ENCODE measurements around the gene RAB24. TPM values are rescaled to one million over a fixed set of nuclear protein-coding genes. Genes with fewer than 3 reads are reported as not detected.

The RAB24 gene
- total RNA-seq, 4 donors from 2014 or later, result 8.2 to 62.0 (median 19.3) TPM

- no peaks in the 10 kb centered on the region for H3K36me3 ChIP-seq
- no peak overlapping the region for H3K4me3 ChIP-seq
- H3K9me3 ChIP-seq, result no peaks in the 10 kb centered on the region
- intact Hi-C loops (cut with DNase I; ENCODE audit: low total_unique reads), result no loop called here
- no peaks in the 10 kb centered on the region for H3K4me1 ChIP-seq
- TF ChIP-seq, protein P1, sequence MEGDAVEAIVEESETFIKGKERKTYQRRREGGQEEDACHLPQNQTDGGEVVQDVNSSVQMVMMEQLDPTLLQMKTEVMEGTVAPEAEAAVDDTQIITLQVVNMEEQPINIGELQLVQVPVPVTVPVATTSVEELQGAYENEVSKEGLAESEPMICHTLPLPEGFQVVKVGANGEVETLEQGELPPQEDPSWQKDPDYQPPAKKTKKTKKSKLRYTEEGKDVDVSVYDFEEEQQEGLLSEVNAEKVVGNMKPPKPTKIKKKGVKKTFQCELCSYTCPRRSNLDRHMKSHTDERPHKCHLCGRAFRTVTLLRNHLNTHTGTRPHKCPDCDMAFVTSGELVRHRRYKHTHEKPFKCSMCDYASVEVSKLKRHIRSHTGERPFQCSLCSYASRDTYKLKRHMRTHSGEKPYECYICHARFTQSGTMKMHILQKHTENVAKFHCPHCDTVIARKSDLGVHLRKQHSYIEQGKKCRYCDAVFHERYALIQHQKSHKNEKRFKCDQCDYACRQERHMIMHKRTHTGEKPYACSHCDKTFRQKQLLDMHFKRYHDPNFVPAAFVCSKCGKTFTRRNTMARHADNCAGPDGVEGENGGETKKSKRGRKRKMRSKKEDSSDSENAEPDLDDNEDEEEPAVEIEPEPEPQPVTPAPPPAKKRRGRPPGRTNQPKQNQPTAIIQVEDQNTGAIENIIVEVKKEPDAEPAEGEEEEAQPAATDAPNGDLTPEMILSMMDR (IDR thresholded peaks at IDR 0.05), result no peak
- DNase-seq, result no peak
- H3K27ac ChIP-seq, result peak overlapping the region; percentile 42 to 53
- no peaks in the 10 kb centered on the region for H3K27me3 ChIP-seq
These were observed 25.2 kb upstream of the RAB24 start for GRCh38 chr5:177328545-177329231.

DNA sequence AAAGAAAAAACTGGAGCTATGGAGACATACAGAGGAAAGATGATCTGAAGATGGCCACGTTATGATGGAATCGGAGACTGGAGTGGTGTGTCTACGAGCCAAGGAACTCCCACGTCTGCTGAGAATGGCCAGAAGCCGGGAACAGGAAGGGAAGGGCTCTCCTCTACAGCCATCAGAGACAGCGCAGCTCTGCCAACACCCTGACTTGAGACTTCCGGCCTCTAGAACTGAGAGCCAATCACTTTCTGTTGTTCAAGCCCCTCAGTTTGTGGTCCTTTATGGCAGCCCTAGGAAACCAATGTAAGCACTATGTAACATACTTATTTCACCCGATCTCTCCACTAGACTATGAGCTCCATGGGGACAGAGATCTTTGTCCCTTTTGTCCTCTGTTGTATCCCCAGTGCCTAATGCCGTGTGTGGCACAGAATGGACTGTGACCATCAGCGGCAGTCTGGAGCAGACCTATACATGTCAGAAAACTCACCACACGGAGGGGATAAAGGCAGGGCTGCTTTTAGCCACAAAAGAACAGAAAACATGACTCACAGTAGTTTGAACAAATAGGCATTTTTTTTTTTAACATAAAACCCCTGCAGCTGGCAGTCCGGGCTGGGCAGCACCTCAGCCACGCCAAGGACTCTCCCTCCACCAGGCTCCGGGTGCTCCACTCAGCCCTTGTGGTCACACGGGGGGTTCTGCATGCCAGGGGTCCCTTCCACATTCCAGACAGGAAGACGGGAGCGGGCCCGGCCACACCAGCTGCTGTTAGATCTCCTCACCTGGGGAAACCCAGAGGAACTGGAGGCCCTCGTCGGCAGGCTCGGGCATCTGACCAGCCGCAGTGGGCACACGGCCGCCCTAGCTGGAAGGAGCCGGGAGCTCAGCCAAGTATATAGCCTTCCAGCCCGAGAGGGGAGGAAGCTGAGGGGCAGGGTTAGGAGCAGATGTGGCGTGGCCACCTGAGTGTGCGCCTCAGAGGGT lies 24.3 kb upstream of the RAB24 start:
- no peak for TF ChIP-seq POLR2A (IDR thresholded peaks at IDR 0.05)
- TF ChIP-seq, protein P1 (IDR thresholded peaks at IDR 0.05), result no peak
- H3K27me3 ChIP-seq, result no peaks in the 10 kb centered on the region
- peak in 1 of 2 donors; percentile 54 for DNase-seq
- no peak overlapping the region for H3K4me3 ChIP-seq
- intact Hi-C loops (cut with DNase I; ENCODE audit: low total_unique reads), result no loop called here
- peak overlapping the region; percentile 42 to 53 for H3K27ac ChIP-seq
- no peaks in the 10 kb centered on the region for H3K9me3 ChIP-seq
- H3K4me1 ChIP-seq, result no peaks in the 10 kb centered on the region
- H3K36me3 ChIP-seq, result no peaks in the 10 kb centered on the region

DNA sequence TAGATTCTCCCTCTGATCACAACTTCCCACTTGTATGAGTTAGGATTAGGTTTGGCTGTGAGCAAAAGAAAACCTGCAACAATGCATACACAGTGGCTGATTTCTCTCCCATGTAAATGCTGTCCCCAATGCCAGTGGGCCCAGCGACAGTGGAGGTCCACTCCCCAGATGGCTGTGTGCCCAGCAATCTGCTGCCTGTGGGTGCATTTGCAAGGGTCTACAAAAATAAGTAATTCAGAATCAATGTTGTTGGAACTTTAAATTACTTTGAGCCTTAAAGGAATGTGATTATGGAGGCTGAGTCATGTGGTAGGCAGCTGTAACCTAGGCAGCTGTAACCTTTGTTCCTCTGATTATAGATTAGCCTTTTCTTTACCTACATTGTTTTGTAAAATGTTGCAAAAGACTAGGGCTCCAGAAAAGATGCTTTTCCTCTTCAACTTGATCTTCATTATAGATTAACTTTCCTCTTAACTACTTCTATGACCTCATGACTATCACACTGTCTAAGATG lies 22.4 kb upstream of the RAB24 start:
- H3K4me3 ChIP-seq, result no peak overlapping the region
- intact Hi-C loops (cut with DNase I; ENCODE audit: low total_unique reads), result no loop called here
- no peaks in the 10 kb centered on the region for H3K27me3 ChIP-seq
- no peak for DNase-seq
- no peaks in the 10 kb centered on the region for H3K36me3 ChIP-seq
- TF ChIP-seq, protein P1 (IDR thresholded peaks at IDR 0.05), result no peak
- H3K4me1 ChIP-seq, result no peaks in the 10 kb centered on the region
- no peaks in the 10 kb centered on the region for H3K9me3 ChIP-seq
- H3K27ac ChIP-seq, result no peak overlapping the region

GRCh38 chr5:177320879-177321278 lies 17.4 kb upstream of the RAB24 start:
- Histone ChIP-seq H3K9me3 (no peaks in the 10 kb centered on the region), H3K4me3 (no peak overlapping the region), H3K36me3 (no peaks in the 10 kb centered on the region), H3K27me3 (no peaks in the 10 kb centered on the region), H3K4me1 (no peaks in the 10 kb centered on the region), H3K27ac (no peak overlapping the region)
- intact Hi-C loops (cut with DNase I; ENCODE audit: low total_unique reads), result no loop called here
- TF ChIP-seq, protein P1 (IDR thresholded peaks at IDR 0.05), result no peak
- no peak for TF ChIP-seq POLR2A (IDR thresholded peaks at IDR 0.05)
- DNase-seq, result no peak
